Activated naive CD4-positive, alpha-beta T cell treated with Interleukin-2 at 50 U/mL for 16 hours (primary cell): ENCODE data around the gene RNF44.
A peak's percentile ranks its signal among the peaks of the same experiment; 100 is the strongest.

ENCODE experiments used
- DNase-seq: peaks from one replicate; pipeline ENCODE4 v3.0.0-alpha.2; 2020

The RNF44 gene

DNA sequence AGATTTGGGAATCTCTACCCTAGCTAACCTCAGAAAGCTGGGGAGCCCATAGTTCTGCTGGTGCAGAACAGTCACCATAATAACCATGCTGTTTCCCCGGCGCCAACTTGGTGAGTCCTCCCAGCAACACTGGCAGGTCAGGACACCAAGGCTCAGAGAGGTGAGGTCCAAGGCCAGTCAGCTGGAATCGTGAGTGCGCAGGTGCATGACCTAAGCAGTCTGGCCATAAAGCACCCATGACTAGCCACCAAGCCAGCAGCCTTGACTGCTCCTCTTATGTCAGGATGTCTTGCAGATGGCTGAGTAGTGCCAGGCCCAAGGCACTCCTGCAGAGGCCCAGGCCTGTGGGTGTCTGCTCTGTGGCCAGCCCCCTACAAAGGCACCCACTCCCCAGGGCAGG lies 2.6 kb downstream of the RNF44 start:
- DNase-seq, result no peak

DNA sequence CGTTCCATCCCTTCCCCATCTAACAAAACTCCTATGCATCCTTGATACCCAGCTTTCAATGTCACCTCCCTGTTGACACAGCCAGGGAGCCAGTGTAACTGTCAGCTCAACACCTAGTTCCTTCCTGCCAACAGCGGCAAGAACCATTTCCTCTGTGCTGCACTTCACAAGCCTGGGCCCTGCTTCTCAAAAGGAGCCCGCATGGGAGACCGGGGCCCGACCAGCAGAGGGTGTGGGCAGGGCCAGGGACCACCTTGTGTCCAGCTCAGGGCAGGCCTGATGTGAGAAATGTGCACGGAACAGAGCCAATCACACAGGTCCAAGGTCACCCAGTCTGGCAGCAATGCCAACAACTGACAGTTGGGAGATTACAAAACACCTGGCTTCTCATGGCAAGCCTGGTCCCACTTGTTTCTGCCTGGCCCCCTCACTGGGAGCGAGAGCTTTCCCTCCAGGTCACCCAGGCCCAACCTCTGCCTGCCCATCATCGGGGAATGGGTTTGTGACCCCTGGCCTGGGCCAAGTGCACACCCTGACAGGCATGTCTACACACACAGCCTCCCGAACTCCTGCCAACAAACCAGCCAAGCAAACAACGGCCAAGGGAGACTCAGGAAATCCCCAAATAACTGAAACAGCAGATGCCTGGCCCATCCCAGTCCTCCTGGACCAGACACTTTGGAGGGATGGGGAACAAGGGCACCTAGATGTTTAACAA lies 3.1 kb downstream of the RNF44 start:
- peak; percentile 49 for DNase-seq

DNA sequence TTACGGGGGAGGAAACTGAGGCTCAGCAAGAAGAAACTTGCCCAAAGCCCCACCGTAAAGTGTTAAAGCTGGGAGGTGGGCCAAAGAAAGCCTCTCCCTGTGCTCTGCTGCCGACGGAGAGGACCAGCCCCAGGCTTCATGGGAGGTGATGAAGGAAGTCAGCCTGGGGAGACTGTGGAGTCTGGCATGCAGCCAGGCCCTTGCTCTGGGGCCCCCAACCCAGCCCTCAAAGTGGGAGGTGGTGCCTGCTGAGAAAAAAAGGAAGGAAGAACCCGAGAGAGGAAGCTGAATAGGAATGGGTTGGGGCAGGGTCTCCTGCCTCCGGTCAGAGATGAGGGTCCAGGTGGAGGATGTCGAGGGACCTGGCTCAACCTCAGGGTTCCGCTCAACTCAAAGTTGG lies 3.8 kb downstream of the RNF44 start:
- DNase-seq, result no peak

DNA sequence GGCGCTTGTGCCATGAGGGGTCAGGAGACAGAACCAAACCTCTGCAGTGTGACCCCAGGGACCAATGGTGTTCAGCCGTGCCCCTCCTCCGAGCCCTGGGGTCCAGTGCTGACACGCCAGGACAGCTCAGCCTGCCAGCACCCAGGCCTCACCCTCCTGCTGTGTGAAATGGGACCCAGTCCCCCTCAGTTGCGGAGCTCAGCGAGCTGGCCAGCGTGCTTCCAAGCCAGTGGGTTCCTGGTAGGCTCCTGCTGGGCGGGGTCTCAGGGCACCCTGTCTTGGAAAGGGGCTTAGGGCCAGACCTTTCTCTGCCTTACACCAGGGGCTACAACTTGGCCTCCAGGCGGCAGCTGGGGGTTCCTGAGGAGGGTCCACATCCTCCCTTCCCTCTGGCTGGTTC lies 4.4 kb downstream of the RNF44 start:
- no peak for DNase-seq

DNA sequence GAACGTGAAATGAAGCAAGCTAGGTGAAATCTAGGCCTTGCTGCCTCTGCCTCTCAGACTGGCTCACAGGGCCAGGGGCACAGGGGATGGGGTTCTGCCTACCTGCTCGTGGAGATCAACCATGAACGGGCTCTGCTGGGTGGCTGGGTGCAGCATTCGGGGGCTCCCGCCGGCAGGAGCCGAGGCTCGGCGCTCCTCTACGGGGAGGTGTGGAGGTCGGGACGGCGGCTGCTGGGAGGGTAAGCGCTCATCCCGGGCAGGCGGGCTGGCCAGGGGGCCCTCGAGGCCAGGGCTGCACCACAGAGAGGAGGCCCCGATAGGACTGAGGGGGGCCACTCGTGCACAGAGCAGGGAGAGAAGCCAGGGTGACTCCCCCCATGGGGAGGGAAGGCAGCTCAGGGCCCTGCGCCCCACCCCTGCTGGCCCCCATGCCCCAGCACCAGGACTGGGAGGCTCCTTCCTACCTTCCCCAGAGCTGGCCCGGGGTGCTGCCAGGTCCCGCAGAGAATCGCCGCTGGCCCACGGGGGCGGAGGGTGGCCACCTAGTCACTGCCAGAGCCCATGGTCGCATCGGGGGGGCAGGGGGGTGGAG lies 5.2 kb downstream of the RNF44 start:
- no peak for DNase-seq

DNA sequence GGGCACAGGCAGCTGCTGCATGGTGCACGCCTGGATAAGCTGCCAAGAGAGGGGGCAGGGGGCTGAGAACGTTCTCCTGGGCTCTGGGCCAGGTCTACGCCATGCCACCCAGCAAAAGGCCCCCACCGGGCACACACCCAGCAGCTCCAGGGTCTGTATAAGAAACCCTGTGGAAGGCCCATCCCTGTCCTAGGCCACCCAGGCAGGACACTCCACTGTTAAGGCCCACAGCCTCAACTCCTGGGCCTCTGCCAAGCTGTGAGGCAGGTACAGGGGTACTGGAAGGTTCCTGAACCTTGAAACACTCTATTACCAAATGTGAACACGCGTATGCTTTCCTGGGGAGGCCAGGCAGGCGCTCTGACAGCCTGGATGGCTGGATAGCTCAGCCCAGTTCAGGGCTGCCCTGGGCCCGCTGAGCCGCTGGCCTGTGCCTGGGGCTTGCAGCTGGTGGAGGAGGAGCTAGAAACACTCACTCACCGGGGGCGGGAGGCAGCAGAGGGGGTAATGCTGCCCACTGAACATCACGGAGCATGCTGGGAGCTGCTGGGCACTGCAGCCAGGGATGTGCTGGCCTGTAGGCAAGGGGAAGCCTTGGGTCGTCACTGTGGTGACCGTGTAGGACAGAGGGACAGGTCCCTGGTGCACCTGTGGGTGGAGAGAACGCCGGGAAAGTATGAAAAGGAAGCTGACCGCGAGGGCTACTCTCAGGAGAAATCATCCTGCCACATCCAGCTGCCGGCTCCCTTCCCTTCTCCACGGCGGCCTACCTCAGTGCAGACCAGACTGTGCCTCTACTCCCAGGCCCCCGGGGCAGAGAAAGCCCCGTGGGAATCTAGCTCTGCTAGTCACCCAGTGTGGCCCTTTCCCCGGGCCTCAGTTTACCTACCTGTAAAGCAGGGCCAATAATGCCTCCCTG lies 6.0 kb downstream of the RNF44 start:
- DNase-seq, result peak; percentile 42

DNA sequence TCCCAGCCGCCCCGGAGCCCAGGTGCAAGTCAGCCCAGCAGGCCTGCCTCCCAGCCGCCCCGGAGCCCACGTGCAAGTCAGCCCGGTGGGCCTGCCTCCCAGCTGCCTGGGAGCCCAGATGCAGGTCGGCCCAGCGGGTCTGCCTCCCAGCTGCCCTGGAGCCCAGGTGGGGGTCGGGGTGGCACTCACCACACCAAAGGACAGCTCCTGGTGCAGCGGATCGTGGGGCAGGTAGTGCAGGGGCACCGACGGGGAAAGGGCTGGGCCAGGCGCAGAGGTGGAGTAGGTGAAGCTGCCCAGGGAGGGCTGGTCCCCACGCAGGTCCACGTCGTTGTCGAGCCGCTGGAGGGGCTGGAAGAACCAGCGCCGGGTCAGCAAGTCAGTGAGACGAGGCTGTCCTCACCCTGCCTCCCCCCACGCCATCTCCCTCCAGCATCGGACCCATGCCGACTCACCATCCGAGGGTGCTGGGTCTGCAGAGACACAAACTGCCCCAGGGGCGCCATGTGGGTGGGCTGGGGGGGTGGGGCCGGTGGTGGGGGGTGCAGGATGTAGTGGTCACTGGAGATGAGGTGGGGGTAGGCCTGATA lies 6.7 kb downstream of the RNF44 start:
- no peak for DNase-seq

DNA sequence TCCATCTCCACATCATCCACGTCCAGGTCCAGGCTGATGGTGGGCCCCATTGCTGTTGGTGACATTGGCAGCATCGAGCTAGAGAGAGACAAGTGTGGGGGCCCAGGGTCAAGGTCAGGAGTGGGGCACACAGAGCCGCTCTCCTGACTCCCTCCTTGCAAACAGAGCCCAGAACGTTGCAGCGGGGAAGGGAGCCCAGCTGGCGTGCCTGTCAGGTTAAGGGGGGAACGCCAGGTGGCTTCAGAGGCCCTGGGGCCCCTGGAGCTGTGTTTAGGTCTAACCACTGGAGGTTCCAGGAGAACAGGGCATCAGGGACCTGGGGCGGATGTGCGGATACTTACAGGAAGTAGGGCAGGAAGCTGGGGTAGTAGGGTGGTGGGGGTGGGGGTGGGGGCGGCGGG lies 7.5 kb downstream of the RNF44 start:
- peak; percentile 44 for DNase-seq

DNA sequence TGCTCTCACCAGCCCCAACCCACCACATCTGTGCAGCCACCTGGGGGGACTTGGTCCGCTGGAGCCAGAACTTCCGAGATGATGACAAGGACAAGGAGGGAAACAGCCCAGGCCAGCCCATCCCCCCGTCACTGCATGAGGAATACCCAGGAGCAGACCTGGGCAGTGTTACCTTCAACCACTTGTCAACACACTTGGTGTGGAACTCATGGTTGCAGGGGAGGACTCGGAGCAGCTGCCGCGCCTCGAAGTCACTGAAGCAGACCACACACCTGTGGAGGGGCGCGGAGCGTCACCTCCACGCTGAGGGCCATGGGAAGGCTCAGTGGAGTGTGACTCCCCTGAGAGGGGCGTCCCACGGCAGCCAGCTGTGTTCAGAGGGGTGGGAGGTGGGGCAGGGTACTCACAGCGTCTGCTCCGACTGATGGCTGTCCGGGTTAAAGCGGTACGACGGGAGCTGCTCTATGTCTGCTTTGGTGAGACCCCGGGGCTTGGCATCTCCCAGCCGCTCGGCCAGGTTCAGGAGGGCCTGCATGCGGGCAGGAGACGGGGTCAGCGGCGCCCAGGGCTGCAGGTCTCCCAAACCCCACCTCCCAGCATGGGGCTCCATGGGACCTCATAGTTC lies 8.0 kb downstream of the RNF44 start:
- DNase-seq, result no peak

DNA sequence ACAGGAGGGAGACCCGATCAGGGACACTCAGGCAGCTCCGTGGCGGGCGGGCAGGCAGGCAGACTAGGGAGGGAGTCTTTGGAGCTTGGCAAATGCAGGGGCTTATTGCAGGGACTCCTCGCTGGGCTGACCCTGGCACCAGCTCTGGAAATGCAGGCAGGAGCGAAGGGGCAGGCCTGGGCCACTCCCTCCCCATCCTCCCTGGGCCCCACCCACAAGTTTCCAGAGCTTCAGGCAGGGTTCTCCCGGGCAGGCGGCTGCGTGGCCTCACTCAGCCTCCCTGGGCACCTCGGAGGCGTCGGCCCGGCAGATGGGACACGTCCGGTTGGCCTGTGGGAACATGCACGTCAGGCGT lies 8.5 kb downstream of the RNF44 start:
- DNase-seq, result no peak

DNA sequence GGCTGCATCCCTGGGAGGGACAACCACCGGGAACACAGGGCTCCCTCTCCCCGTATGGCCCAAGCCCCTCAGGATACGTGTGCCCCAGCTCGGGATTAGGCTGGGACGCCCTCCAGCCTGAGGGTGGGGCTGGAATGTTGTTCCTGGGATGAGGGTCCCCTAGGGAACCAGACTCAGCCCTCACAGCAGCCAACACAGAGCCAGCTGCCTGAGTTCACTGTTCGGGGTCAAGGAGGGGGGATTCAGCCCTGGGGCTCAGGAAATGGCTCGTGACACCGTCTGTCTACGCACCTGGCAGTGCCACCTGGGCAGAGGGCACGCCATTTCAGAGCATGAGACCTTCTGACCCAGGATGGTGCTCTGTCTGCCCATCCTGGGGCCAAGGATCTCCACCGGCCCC lies 8.9 kb downstream of the RNF44 start:
- no peak for DNase-seq

DNA sequence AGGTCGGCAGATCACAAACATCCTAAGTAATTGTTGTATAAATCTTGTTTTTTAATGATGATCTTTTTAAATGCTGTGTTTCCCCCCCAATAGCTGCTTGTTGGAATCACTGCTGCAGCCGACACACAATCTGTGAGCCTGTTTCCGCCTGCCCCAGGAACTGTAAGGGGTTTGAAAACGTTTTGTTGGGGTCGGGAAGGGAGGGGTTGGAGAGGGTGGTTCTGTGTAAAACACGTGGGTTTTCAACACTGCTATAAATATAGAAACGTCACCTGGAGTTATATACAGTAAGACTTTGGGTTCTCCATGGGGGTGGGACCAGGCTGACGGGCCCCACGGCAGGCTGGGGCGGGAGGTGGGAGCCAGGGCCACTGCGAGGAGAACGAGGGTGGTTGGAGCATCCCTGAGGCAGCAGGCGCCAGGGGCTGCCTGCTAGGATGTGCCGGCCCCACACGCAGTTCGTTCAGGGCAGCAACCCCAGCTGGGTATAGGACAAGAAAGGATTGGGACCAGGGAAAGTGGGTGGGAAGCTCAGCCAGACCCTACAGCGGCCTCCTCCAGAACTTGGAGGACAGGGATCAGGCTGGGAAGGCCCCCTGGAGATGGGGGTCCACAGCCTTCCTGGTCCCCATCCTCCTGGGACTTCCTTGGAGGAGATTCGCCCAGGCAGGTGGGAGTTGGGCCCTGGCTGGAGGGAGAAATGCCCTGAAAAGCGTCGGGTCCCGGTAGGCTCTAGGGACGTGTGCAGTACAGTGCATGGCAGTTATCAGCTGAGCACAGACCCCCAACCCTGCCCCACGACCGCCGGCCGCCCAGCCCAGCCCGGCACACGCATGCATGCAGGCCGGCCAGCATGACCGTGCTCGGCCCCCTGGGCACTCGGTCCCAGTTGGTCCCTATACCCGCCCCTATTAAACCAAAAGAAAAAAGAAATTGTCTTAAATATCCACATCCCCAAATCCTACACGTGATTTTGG lies 9.7 kb downstream of the RNF44 start:
- DNase-seq, result no peak

DNA sequence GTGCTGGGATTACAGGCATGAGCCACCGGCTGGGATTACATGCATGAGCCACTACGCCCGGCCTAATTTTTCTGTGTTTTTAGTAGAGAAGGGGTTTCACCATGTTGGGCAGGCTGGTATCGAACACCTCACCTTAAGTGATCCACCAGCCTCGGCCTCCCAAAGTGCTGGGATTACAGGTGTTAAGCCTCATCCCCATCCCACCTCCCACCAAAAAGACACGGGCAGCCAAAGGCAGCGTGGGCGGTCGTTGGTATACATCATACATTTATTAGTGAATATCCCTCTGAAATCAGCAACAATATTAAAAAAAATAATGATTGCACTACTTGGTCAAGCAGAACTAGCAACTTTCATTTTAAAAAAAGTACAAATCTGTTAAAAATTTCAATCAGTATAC lies 10.7 kb downstream of the RNF44 start:
- no peak for DNase-seq

DNA sequence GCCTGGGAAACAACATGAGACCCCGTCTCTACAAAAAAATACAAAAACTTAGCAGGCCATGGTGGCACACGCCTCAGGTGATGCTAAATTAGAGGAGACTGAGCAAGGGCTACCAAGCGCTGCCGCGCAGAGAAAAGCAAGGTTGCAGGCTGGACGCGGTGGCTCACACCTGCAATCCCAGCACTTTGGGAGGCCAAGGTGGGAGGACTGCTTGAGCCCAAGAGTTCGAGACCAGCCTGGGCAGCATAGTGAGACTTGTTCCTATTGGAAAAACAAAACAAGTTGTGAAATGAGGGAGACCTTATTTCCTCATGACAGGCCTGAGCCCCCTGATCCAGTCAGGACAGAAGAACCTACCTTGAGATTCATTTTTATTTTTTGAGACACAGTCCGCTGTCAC lies 11.5 kb downstream of the RNF44 start:
- DNase-seq, result no peak

DNA sequence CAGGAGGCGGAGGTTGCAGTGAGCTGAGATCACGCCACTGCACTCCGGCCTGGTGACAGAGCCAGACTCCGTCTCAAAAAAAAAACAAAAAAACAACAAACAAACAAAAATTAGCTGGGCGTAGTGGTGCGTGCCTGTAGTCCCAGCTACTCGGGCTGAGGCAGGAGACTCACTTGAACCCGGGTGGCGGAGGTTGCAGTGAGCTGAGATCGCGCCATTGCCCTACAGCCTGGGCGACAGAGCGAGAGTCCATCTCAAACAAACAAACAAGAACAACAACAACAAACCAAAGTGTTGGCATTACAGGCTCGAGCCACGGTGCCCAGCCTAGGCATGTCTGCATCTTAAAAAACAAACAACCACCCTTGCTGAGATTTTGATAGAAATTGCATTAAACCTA lies 12.2 kb downstream of the RNF44 start:
- no peak for DNase-seq

DNA sequence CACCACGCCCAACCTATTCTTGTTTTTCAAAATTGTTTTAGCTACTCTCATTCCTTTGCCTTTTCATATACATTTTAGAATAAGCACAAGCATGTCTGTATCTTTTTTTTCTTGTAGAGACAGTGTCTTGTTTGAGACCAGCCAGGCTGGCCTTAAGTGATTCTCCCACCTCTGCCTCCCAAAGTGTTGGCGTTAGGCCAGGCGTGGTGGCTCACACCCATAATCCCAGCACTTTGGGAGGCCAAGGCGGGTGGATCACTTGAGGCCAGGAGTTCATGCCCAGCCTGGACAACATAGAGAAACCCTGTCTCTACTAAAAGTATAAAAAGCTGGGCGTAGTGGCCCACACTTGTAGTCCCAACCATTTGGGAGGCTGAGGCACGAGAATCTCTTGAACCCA lies 13.1 kb downstream of the RNF44 start:
- no peak for DNase-seq

DNA sequence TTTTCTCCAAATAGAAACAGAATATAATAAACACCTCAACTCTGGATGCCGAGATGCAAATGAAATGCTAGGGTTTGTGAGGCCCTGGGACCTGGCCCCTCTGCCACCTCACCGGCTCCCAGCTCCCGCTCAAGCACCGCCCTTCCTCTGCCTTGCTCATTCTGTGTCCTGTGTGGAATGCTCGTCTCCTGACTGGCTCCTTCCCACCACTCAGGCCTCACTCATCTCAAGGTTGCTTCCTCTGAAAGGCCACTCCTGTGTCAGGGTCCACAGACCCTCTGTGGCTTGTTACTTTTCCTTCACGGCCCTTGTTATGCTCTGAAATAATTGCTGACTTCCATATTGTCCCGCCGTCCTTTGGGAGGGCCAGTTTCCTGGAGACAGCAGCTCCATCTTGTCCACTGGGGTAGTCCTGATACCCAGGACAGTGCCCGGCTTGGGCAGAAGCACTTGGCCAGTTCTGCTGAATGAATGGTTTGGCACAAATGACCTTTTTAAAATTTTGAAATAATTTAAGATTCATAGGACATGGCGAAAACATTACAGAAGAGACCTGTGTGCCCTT lies 15.4 kb downstream of the RNF44 start:
- DNase-seq, result no peak

DNA sequence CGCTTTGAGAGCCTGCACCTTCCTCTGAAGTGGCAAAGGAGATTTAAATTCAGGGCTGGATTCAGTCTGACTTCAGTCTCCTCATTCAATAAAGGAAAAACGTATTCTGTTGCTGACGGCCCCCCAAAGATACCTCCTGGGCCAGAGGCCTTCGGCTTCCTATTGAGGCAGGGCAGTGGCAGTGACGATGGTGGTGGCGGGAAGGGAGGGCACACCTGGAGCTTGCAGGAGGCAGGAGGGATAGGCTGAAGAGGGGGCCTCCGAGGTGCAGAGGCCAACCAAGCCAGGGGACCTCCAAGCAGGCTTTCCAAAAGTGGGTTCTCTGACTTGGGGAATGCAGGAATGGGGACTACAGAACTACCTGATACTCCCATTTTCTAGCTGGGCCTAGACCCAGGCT lies 15.9 kb downstream of the RNF44 start:
- no peak for DNase-seq

DNA sequence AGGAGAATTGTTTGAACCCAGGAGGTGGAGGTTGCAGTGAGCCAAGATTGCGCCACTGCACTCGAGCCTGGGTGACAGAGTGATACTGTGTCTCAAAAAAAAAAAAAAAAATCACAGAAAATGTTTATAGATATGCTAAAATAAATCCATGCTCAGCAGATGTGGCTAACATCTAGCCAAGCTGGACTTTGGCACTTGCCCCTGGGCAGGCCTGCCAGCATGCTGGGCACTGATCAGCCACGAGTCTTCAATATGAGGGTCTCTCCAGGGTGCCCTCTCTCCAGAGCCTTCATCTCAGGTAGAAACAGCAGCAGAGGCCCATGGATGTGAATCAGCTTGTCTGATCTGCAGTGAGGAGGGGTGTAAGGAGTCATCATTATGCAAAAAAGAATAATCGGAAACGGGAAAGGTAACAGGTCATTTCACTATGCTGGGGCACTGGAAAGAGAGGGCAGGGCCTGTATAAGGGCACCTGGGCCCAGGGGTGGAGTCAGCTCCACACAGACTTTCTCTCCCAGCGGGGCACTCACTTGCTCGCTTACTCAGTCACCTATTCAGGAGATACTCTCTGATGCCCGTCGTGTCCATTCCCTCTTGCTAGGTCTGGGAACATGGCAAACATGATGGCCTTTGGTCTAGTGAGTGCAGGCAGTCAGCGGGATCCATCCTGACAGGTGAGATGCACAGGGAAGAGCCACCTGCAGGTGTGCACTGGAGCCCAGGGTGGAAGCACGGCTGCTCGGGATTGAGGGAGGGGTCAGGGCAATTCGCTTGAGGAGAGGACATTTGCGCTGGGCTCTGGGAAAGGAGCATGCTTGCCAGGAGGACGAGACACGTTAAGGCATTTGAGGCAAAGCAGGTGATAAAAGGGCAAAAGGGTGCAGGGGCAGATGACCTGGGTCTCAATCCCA lies 17.1 kb downstream of the RNF44 start:
- no peak for DNase-seq

DNA sequence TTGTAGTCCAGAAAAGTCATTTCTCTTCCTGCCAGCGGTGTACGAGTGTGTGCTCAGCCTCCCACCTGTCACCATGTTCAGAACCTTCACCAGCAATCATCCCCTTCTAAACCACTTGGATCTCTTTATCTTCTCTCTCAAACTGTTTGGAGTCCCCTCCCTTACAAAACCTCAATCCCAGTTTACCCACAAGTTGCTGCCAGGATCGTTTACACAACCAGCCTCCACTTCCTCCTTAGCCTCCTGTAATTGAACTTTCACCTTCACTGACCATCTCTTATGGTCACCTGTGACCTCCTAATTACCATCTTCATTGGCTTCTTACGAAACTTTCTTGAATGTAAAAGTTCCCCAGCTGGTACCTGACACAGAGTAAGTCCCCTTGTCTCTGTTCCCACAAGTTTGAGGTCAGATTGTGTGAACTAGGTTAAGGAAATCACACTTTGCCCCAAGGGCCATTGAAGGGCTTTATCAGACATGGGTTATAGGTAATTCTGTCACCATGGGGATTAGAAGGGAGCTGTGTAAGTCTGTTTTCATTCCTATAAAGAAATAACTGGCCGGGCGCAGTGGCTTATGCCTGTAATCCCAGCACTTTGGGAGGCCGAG lies 20.0 kb downstream of the RNF44 start:
- no peak for DNase-seq
